ENCODE measurements around the gene EMC10.
"Not testable (repeated sequence)": the region's sequence is repeated elsewhere in the genome, so short reads cannot be mapped to it uniquely, and the experiment has no call there.

Gene EMC10

DNA sequence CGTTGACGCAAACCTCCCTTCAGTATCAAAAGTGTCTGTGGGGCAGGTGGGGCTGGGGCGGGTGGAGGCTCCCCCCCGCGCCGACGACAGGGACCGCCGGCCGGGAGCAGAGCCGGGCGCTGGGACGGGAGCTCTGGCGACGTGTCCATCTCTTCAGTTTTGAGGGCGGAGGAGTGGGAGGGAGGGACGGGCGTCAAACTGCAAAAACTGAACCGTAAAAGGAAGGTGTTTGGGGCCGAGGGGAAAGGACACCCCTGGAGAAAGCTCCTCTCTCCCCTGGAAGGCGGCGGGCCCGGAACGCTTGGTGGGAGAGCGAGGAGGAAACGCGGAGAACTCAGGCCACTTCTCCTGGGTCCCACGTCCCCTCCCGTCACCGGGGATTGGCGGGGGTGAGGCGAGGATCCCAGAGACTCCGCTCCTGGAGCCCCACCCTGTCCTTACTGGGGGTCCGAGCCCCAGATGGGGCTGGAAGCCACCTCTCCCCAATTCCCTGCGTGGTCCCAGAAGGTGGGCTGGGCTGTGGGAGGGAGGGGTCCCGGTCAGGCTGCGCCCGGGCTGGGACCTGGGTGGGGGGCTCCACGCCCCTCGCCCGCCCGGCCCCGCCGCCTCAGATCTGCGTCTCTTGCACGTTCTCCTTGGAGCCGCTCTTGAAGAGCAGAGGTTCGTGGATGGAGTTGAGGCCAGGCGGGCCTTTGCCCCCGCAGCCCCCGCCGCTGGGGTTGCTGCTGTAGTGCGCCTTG lies 40.8 kb downstream of the EMC10 start:
- H3K4me3 ChIP-seq (replicated peaks; ENCODE audit: low read depth, low read length), result no peak overlapping the region
- DNase-seq (ENCODE audit: low read depth), result no peak
- no peak for TF ChIP-seq CTCF (IDR thresholded peaks at IDR 0.05; ENCODE audit: low read length, missing control alignments)

DNA sequence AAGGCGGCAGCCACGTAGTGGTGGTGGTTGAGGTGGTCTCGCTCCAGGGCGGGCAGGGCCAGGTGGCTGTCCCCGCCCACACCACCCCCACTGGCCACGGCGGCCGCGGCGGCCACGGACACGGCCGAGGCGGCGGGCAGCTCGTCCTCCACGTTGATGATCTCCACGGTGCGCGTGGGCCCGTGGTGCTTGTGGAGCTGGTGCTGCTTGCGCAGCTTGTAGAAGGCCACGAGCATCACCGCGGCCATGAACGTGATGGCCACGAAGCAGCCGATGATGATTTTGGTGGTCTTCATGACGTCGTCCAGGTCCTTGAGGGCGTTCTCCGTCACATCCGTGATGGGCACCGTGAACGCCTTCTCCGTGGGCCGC lies 41.4 kb downstream of the EMC10 start:
- no peak overlapping the region for H3K4me3 ChIP-seq (replicated peaks; ENCODE audit: low read depth, low read length)
- no peak for TF ChIP-seq CTCF (IDR thresholded peaks at IDR 0.05; ENCODE audit: low read length, missing control alignments)
- no peak for DNase-seq (ENCODE audit: low read depth)

GRCh38 chr19:50518091-50519005 lies 42.0 kb downstream of the EMC10 start:
- no peak overlapping the region for H3K4me3 ChIP-seq (replicated peaks; ENCODE audit: low read depth, low read length)
- DNase-seq (ENCODE audit: low read depth), result no peak
- no peak for TF ChIP-seq CTCF (IDR thresholded peaks at IDR 0.05; ENCODE audit: low read length, missing control alignments)

- DNase-seq (ENCODE audit: low read depth), result no peak
- TF ChIP-seq CTCF (IDR thresholded peaks at IDR 0.05; ENCODE audit: low read length, missing control alignments), result no peak
- H3K4me3 ChIP-seq (replicated peaks; ENCODE audit: low read depth, low read length), result no peak overlapping the region
Measured at GRCh38 chr19:50519006-50519575, 42.8 kb downstream of the EMC10 start.

- no peak for TF ChIP-seq CTCF (IDR thresholded peaks at IDR 0.05; ENCODE audit: low read length, missing control alignments)
Measured at GRCh38 chr19:50520822-50521465, 44.6 kb downstream of the EMC10 start.

DNA sequence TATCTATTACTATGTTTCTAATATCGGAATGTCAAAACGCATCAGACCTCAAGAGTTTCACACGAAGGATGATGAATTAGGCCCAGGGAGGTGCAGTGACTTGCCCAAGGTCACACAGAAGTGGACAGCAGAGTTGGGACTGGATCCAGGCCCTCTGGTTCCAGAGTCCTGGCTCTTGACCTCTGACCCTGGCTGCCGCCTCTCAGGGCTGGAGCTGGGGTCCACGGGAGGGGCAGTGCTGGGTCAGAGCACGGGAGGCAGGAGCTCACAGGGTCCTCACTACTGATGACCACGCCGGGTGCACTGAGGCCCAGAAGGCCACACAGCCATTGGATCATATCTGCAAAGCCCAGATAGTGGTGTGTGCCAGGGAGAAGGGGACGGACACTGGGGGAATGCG lies 46.6 kb downstream of the EMC10 start:
- no peak for TF ChIP-seq CTCF (IDR thresholded peaks at IDR 0.05; ENCODE audit: low read length, missing control alignments)
- no peak overlapping the region for H3K4me3 ChIP-seq (replicated peaks; ENCODE audit: low read depth, low read length)
- no peak for DNase-seq (ENCODE audit: low read depth)

More at GRCh38 chr19:50520822-50521465, 44.6 kb downstream of the EMC10 start:
- H3K4me3 ChIP-seq (replicated peaks; ENCODE audit: low read depth, low read length), result no peak overlapping the region
- DNase-seq (ENCODE audit: low read depth), result no peak

DNA sequence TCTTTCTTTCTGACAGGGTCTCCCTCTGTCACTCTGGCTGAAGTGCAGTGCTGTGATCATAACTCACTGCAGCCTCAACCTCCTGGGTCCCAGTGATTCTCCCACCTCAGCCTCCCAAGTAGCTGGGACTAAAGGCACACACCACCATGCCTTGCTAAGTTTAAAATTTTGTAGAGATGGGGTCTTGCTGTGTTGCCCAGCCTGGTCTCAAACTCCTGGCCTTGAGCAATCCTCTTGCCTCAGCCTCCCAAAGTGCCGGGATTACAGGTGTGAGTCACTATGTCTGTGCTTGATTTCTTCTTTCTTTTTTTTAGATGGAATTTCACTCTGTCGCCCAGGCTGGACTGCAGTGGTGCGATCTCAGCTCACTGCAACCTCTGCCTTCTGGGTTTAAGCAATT lies 51.7 kb downstream of the EMC10 start:
- not testable (repeated sequence) for DNase-seq (ENCODE audit: low read depth); H3K4me3 ChIP-seq (replicated peaks; ENCODE audit: low read depth, low read length)
